Measurements from ENCODE around the gene EGFR.

EGFR gene

GRCh38 chr7:55178292-55178862, 159.6 kb downstream of the EGFR start:
- TF ChIP-seq REST (IDR thresholded peaks at IDR 0.05; ENCODE audit: insufficient read depth in 1 of 2, low read depth in 2 of 2, low read length in 2 of 2): no peak
- TF ChIP-seq FOXP2 (optimal IDR thresholded peaks at IDR 0.05; ENCODE audit: borderline replicate concordance, extremely low read depth, extremely low read length, insufficient read depth): no peak
- no peak for TF ChIP-seq POLR2AphosphoS5 (IDR thresholded peaks at IDR 0.05; ENCODE audit: low read depth, low read length)
- TF ChIP-seq SIN3A (IDR thresholded peaks at IDR 0.05; ENCODE audit: borderline replicate concordance, insufficient read depth, low read length): no peak
- no peak for TF ChIP-seq TAF1 (IDR thresholded peaks at IDR 0.05; ENCODE audit: borderline replicate concordance, insufficient read depth, low read length)

GRCh38 chr7:55178863-55179773, 160.3 kb downstream of the EGFR start:
- TF ChIP-seq REST (IDR thresholded peaks at IDR 0.05; ENCODE audit: insufficient read depth in 1 of 2, low read depth in 2 of 2, low read length in 2 of 2): no peak
- no peak for TF ChIP-seq POLR2AphosphoS5 (IDR thresholded peaks at IDR 0.05; ENCODE audit: low read depth, low read length)
- no peak for TF ChIP-seq TAF1 (IDR thresholded peaks at IDR 0.05; ENCODE audit: borderline replicate concordance, insufficient read depth, low read length)
- no peak for TF ChIP-seq FOXP2 (optimal IDR thresholded peaks at IDR 0.05; ENCODE audit: borderline replicate concordance, extremely low read depth, extremely low read length, insufficient read depth)
- no peak for TF ChIP-seq SIN3A (IDR thresholded peaks at IDR 0.05; ENCODE audit: borderline replicate concordance, insufficient read depth, low read length)

GRCh38 chr7:55179931-55180682, 161.3 kb downstream of the EGFR start:
- TF ChIP-seq REST (IDR thresholded peaks at IDR 0.05; ENCODE audit: insufficient read depth in 1 of 2, low read depth in 2 of 2, low read length in 2 of 2) (no peak), FOXP2 (optimal IDR thresholded peaks at IDR 0.05; ENCODE audit: borderline replicate concordance, extremely low read depth, extremely low read length, insufficient read depth) (no peak), TAF1 (IDR thresholded peaks at IDR 0.05; ENCODE audit: borderline replicate concordance, insufficient read depth, low read length) (no peak), POLR2AphosphoS5 (IDR thresholded peaks at IDR 0.05; ENCODE audit: low read depth, low read length) (no peak), SIN3A (IDR thresholded peaks at IDR 0.05; ENCODE audit: borderline replicate concordance, insufficient read depth, low read length) (no peak)

GRCh38 chr7:55180963-55181542, 162.2 kb downstream of the EGFR start:
- TF ChIP-seq REST (IDR thresholded peaks at IDR 0.05; ENCODE audit: insufficient read depth in 1 of 2, low read depth in 2 of 2, low read length in 2 of 2) (no peak), FOXP2 (optimal IDR thresholded peaks at IDR 0.05; ENCODE audit: borderline replicate concordance, extremely low read depth, extremely low read length, insufficient read depth) (no peak), POLR2AphosphoS5 (IDR thresholded peaks at IDR 0.05; ENCODE audit: low read depth, low read length) (no peak), SIN3A (IDR thresholded peaks at IDR 0.05; ENCODE audit: borderline replicate concordance, insufficient read depth, low read length) (no peak), TAF1 (IDR thresholded peaks at IDR 0.05; ENCODE audit: borderline replicate concordance, insufficient read depth, low read length) (no peak)

Measured in PFSK-1 (cell line).